Right lung (tissue), 5 donors: ENCODE data around the gene MTCH1. TPM values are rescaled to one million over a fixed set of nuclear protein-coding genes. Genes with fewer than 3 reads are reported as not detected.
"Not testable (repeated sequence)": the region's sequence is repeated elsewhere in the genome, so short reads cannot be mapped to it uniquely, and the experiment has no call there.

Experiments used
- DNase-seq, 2 donors: peaks; one replicate each; pipeline ENCODE4 v3.0.0-alpha.2; 2013
- polyA plus RNA-seq, 5 donors: library from polyadenylated mRNA; unstranded; fragments of 120-200 nt; gene quantifications; one replicate each; pipeline versions ENCODE4 v1.2.1 to v1.2.3, GENCODE V29; 2013; ENCODE audit warnings: inconsistent platforms in 1 of 5, low replicate concordance in 1 of 5; ENCODE audit not compliant: insufficient read length in 5 of 5, insufficient read depth in 1 of 5

Gene MTCH1
- polyA plus RNA-seq, 5 donors = 128 to 199 (median 159) TPM

DNA sequence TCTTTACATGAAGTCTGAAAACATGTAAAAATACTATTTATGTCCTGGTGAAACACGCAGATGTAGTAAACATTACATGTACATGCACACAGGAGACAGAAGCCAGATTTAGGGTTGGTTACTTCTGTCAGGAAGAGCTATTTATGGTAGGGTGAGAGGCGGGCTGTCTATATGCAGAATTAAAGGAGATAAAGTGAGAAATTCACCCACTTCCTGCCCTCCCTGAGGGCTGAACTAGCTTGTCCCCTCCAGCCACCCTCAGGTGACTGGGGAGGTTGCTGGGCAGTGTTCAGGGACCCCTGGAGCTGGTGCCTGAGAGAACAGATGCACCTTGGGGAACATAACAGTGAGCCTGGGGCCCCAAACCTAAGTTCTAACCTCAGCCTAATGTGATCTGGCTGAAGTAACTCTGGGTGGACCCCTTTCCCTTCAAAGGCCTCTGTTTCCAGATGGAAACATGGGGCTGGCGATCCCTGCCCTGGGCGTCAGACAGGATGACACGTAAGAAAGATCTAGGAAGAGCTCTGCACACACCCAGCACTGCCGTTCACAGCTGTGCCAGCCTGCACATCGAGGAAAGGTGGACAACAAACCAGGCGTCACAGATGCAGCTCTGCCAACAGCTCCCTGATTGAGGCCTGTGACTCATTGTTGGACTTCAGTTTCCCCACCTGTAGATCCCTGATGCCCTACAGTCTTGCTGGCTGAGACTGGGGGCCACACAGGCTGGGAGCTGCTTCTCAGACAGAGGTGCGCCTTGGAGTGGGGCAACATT is 30.1 kb downstream of the MTCH1 start:
- DNase-seq = no peak

DNA sequence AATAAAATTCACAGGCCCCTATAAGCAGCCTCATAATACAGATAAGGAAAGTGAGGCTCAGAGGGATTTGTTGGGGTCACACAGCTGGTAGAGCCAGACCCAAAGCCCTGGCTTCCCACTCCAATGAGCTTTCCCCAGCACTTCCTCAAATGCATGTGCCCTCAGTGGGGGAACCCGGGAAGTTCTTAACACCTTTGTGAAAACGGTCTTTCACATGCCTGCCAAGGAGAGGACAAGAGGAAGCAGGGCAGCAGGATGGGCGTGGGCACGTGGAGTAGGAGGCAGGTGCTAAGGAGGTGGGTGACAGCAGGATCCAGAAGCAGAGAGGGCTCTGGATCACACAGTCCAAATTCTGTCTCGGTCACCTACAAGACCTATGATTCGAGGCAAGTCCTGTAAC is 30.9 kb downstream of the MTCH1 start:
- DNase-seq = no peak

- no peak for DNase-seq
Observed at GRCh38 chr6:36954262-36954931, 31.6 kb downstream of the MTCH1 start, which contains the start of gene PI16. PI16 (plus strand) TSS chr6:36954738; CDS start chr6:36954761, 23 bp downstream.

DNA sequence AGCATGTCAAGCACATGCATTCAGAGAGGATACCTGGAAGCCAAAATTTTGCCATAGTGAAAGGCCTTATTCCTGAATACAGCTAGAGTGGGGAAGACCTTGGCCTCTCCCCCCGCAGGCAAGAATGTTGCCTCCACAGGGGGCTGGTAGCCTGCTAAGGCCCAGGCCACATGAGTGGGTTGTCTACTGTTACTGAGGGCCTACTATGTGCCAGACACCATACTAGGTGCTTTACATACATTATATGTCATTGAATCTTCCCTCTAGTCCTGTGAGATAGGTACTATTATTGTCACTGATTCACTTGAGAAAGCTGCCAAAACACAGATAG is 32.1 kb downstream of the MTCH1 start:
- DNase-seq = no peak

DNA sequence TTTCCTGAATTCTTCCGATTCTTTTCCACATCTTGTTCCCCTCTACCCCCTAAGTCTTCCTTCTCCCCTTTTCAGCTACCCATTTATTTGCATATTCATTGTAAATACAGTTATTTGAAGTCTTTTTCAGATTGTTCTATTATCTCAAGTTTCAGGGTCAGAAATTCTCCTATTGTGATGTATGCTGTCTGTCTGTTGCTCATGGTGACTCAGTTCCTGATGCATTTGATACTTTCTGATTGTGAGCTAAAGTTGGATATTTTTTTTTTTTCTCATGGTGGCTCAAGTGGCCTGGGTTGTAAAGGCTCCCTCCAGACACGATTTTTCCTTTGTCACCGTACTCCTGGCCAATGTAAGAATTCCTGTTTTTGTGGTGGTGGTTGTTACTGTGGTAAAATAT is 36.4 kb downstream of the MTCH1 start:
- no peak for DNase-seq

DNA sequence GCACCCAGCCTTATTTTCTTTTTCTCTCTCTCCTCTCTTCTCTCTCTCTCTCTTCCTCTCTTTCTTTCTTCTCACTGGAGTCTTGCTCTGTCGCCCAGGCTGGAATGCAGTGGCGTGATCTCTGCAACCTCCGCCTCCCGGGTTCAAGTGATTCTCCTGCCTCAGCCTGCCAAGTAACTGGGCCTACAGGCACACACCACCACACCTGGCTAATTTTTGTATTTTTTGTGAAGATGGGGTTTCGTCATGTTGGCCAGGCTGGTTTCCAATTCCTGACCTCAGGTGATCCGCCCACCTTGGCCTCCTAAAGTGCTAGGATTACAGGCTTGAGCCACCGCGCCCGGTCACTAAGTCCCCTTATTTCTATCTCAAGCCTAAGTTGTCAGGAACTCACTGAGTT is 36.9 kb downstream of the MTCH1 start:
- DNase-seq = not testable (repeated sequence)

- no peak for DNase-seq
Observed at GRCh38 chr6:36947570-36948351, 38.2 kb downstream of the MTCH1 start.

DNA sequence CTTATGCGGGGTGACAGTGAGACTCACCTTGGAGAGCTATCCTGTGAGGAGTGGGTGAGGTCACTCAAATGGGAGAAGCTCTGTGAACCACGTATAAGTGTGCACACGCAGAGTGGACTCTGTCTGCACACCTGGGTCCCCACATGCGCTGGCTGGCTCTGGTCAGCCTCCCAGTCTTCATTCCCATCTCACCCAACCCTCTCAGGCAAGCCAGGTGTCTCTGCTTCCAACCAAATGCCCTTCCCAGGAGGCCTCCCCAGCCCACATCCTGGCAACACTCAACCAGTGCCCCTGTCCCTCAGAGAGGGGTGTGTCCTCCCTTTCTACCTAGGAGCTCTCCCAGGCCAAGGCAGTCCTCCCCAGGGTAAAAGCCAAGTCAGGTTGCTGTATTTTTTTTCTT is 39.5 kb downstream of the MTCH1 start:
- no peak for DNase-seq

GRCh38 chr6:36945301-36945700 is 40.7 kb downstream of the MTCH1 start:
- DNase-seq = no peak

GRCh38 chr6:36944650-36945049 is 41.3 kb downstream of the MTCH1 start:
- DNase-seq = no peak

- DNase-seq = not testable (repeated sequence)
Observed at GRCh38 chr6:36942329-36942728, 43.7 kb downstream of the MTCH1 start.

GRCh38 chr6:36941561-36941960 is 44.4 kb downstream of the MTCH1 start:
- not testable (repeated sequence) for DNase-seq

- DNase-seq = no peak
Observed at GRCh38 chr6:36940027-36940426, 46.0 kb downstream of the MTCH1 start.

DNA sequence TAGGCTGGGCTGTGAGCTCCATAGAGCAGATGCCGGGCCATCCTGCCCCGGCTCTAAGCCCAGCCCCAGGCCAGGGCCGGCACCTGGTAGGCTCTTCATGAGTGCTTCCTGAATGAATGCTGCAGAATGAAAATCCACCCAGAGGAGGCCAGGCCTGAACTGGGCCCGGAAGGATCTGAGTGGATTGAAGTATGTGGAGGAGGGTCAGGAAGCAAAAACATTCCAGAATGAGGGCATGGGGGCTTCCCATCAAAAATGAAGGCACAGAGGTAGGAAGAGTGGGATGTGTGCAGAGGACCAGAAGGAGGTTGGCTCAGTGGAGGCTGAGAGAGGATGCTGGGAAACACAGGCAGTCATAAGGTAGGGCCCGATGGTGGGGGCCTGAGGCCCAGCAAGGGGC is 47.0 kb downstream of the MTCH1 start:
- DNase-seq = not testable (repeated sequence)

DNA sequence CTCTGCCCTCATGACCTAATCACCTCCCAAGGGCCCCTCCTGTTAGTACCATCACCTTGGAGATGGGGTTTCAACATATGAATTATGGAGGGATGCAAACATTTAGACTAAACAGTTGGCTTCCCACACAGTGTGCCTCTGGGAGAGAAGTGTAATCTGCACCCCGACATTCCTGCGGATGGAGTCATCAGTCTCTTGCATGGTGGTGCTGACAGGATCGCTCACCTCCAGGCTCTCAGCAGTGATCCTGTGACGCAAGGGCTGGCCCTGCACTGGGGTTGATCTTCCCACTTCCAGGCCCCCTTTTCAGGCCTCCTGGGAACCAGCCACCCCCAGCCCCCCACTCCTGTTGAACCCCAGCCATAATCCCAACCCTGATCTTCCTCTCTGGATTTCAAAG is 47.5 kb downstream of the MTCH1 start:
- DNase-seq = no peak

- DNase-seq = no peak
Observed at GRCh38 chr6:36937896-36938295, 48.1 kb downstream of the MTCH1 start.

- no peak for DNase-seq
Observed at GRCh38 chr6:36936824-36937223, 49.2 kb downstream of the MTCH1 start.

GRCh38 chr6:36934901-36935300 is 51.1 kb downstream of the MTCH1 start:
- no peak for DNase-seq

DNA sequence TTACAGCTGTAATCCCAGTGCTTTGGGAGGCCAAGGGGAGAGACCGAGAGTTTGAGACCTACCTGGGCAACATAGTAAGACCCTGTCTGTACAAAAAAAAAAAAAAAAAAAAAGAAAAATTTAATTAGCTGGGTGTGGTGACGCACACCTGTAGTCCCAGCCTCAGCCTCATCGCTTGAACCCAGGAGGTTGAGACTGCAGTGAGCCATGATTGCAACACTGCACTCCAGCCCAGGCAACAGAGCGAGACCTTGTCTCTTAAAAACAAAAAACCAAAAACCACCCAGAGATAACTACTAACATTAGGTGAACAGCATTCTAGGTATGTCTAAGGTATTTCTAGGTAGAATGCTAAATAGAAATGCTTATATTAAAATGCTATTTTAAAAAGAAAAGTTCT is 52.5 kb downstream of the MTCH1 start:
- DNase-seq = no peak

GRCh38 chr6:36933102-36933501 is 52.9 kb downstream of the MTCH1 start:
- DNase-seq = no peak

- no peak for DNase-seq
Observed at GRCh38 chr6:36930483-36930882, 55.5 kb downstream of the MTCH1 start.

GRCh38 chr6:36929607-36930006 is 56.4 kb downstream of the MTCH1 start:
- no peak for DNase-seq

DNA sequence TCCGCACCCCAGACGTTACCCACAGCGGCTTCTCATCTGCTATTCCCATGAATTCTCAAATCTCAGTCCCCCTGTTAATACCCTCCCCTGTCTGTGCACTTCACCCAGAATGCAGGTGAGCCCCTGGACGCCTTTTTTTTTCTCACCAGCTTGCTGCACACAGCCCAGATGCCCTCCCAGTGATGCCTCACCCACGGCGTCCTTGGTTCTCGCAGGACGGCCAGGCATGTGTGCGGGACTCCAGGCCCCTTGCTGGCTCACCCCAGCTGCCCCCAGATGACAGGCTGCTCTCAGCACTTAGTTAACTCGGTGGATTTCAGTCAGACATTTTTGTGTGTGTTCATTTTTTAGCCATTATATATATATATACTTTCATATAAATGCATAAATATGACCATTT is 56.8 kb downstream of the MTCH1 start:
- no peak for DNase-seq
